NCI-H1092 (cell line): ENCODE measurements around the gene ITPKC.
"Not testable (repeated sequence)": the region's sequence is repeated elsewhere in the genome, so short reads cannot be mapped to it uniquely, and the experiment has no call there.

Experiments used
- DNase-seq: peaks from one replicate; lab custom pipeline; 2025; lab: John Stamatoyannopoulos, UW

ITPKC gene

DNA sequence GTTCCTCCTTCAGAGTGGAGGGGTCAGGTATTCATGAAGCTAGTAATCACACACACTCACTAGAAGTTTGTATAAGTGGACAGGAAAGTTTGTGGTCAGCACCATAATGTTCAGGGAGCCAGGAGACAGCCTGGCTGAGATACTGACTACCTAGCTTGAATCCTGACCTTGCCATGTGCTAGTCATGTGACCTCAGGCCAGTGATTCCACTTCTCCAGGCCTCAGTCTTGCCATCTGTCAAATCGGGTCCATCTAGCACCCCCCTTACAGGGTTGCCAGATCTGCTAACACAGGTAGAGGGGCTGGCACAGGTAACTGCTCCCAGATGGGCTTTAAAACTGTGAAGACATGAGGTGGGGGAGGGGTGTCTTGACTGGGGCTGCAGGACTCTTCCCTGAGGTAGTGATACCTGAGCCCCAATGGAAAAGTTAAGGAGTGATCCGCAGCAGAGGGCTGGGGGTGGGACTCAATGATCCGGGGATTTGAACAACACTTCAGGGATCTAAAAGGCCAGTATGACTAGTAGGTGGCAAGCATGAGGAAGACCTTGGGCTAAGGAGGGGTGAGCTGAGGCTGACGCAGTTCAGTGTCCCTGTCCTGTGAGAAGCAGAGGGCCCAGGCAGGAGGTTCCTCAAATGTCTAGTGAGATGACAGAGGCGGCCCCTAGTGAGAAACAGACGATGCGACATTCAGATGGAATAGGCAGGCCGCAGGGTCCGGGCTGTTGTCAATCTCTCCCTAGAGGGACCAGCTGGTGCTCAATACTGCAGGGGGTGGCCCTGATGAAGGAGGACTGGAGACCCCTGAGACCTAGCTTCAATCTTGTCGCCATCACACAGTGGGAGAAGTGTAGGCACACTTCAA is 24.8 kb downstream of the ITPKC start:
- no peak for DNase-seq

DNA sequence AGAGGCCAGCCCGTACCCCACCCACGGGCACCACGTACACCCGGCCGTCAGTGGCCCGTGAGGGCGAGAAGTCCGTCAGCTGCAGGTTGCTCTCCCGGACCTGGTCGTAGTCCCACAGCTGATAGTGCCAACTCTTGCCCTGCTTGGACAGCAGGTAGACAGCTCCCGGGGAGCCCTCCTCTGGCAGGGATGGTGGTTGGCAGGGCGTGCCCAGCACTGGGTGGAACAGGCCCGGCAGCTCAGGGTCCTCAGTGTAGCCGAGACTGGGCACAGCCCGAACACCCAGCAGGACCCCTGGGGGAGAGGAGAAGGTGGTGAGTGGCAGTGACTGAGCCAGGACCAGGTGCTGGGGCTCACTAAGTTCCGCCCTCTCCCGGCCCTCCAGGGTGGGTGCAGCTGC is 25.6 kb downstream of the ITPKC start:
- DNase-seq = no peak

DNA sequence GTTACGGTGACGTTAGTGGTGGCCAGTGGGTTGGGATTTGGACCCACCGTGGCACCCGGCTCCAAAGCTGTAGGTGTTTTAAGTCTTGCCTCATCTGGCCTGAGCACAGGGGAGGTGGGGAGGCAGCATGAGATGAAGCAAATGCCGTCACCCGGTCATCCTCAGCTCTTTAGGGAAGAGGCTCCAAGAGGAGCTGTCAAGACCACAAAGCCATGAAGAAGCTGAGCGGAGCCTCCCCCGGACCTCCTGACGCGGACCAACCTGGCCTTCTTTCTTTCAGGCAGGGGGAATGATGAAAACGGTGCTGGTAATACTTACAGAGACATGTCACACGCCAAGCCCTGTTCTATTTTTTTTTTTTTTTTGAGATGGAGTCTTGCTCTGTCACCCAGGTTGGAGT is 26.0 kb downstream of the ITPKC start:
- DNase-seq = no peak

DNA sequence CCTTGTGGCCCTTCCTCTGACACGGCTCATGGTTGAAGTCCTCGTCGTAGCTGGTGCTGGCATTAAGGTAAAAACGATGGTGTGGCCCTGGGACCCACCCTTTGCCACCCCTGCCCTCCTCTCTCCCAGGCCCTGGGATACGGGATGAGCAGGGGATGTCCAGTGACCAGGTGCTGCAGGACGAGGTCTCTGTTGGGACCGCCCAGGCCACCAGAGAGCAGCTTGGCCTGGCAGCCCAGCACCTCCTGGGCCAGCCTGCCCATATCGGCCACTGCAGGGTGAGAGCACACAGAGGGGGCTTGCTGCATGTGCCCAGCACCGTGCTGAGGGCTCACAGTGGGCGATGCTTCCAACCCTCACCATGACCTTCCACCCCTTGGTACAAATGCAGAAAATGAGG is 27.0 kb downstream of the ITPKC start:
- DNase-seq = no peak

DNA sequence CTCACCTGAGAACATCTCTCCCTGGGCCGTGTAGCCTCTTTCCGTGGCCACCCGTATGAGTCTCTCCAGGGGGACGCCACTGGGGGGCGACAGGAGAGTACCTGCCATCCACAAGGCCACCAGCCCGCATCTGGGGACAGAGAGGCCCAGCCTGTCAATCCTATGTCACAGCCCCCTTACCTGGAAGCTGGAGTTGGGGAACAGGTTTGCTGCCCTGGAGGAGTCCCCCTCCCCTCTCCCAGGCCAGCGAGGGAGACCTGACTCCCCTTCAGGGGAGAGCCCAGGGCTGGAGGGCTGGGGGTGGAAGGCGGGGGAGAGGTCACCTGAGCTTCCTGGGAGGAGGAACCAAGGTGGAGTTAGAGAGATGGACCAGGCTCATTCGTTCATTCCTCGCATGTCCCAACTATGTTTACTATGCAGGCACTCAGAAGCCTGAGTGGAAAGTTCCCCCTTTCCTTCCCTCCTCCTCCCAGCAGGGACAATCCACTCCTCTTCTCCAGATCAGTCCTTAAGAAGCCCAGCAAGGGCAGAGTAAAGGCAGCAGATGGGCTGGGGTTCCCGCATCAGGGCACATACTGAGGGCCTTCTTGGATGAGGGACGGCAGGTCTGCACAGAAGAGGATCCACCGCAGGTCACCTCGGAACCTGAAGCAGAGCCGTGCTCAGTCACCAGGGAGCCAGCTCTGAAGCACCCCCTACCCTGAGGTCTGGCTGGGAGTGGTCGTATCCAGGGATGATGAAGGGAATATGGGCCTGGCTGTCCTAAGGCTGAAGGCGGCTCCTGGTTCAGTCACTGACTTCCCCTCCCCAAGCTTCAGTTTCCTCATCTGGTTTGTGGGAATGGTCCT is 27.9 kb downstream of the ITPKC start:
- DNase-seq = no peak

DNA sequence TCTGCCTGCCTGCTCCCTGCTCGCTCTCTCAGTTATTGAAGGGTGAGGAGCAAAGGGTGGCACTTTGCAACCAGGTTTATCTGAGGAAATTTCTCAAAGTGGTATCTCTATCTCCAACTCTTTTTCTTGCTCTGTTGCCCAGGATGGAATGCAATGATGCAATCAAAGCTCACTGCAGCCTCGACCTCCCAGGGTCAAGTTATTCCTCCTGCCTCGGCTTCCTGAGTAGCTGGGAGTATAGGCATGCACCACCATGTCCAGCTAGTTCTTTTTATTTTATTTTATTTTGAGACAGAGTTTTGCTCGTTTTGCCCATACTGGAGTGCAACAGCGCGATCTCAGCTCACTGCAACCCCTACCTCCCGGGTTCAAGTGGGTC is 28.5 kb downstream of the ITPKC start:
- DNase-seq = no peak

DNA sequence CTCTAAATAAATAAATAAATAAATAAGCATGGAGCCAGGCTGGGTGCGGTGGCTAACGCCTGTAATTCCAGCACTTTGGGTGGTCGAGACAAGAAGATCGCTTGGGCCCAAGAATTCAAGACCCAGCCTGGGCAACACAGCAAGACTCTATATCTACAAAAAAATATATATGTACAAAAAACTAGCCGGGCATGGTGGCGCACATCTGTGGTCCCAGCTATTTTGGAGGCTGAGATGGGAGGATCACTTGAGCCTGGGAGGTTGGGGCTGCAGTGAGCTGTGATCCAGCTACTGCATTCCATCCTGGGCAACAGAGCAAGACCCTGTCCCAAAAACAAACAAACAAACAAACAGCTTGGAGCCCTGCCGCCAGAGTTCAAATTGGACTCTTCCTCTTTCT is 30.6 kb downstream of the ITPKC start:
- DNase-seq = no peak

DNA sequence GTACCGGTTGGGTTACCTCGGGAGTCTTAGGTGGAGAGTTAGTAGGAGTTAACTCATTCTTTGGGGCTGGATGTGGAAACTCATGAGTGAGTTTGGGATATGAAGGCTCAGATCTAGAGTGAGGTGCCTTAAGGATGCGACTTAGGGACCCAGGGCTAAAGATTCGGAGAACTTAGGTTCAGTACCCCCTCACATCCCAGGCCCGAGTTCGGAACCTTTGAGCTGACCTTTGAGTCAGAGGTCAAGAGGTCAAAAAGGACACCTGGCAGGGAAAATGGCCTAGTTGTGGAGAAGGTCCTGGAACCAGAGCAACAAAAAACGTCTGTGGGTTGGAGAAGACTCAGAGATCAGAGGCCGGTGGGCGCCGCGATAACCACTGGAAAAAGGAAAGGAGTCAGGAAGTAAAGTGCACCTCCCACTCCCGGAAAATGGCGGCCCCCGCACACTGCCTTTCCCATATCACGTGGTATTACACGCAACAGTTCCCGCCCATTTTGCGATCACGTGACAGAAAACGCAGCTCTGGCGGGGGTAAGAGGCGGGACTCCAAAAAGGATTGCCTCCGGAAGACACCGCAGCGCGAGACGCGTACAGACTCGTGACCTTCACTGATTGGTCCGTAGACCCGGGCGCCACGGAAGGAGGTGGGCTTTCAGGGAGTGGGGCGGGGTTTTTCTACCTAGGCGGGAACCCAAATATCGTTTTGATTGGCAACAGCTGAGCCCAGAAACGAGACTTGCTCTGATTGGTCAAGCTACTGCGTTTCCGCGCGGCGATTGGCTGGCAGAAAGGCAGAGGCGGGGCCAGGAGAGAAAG is 33.4 kb downstream of the ITPKC start, which contains the start of gene ACTMAP:
ACTMAP (minus strand) TSS at position 420 of the 816 bp plus-strand sequence. CDS start 674 bp downstream, outside the sequence.
- peak; percentile 99 for DNase-seq

DNA sequence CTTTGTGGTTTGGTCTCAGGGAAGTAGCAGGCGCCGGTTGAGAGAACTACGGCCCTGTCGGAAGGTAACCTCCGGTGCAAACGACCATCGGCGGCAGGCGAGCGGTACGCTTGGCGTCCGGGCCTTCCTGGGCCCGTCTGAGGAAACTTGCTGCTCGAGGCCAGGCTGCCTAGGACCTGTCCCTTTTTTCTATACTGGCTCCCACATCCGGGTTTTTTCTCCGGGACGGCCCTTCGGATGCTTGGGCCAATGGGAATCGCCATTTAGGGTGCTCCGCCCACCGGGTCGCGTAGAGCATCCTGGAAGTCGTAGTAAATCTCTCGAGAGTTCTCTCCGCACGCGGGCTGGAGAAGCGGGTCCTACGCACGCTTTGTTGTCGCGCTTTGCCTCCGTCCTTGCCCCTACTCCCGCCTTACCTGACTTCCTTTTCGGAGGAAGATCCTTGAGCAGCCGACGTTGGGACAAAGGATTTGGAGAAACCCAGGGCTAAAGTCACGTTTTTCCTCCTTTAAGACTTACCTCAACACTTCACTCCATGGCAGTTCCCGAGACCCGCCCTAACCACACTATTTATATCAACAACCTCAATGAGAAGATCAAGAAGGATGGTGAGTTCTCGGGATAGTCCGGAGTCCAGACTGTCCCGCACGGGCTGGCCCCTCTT is 34.1 kb downstream of the ITPKC start, which contains the start of gene SNRPA:
SNRPA (plus strand) TSS at position 330 of the 664 bp plus-strand sequence; CDS start at position 536, 206 bp downstream.
- peak; percentile 93 for DNase-seq

DNA sequence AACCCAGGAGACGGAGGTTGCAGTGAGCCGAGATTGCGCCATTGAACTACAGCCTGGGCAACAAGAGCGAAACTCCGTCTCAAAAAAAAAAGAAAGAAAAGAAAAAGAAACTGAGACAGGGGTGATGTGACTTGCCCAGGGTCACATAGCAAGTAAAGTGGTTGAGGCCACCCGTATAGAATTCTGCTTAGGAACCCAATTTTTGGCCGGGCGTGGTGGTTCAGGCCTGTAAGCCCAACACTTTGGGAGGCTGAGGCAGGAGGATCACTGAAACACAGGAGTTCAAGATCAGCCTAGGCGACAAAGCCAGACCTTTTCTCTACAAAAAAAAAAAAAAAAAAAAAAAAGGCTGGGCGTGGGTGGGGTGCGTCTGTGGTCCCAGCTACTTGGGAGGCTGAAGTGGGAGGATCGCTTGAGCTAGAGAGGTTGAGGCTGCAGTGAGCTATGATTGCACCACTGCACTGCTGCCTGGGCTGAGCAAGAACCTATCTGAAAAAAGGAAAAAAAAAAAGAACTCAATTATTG is 35.4 kb downstream of the ITPKC start:
- no peak for DNase-seq

DNA sequence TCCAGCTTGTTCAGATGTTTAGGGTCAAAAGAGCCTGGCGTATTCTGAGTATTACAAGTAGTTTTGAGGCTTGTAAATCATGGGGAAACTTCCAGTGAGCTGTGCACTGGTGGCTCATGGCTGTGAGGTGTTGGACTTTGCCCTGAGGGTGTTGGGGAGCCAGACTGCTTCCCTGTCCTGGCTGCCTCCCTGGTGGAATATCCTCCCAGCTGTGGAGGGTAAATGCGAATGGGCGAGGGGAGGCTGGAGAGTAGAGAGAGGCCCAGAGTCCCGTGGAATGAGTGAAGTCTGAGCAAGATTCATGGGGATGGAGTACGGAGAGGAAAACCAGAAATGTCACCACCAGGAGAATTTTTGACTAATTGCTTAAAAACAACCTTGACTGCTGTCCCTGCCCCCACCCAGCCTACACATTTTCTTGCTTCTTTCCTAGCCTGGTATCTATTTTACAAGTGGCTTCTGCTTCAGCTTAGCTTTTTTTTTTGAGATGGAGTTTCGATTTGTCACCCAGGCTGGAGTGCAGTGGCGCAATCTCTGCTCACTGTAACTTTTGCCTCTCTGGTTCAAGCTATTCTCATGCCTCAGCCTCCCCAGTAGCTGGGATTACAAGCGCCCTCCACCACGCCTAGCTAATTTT is 37.8 kb downstream of the ITPKC start:
- DNase-seq = no peak

DNA sequence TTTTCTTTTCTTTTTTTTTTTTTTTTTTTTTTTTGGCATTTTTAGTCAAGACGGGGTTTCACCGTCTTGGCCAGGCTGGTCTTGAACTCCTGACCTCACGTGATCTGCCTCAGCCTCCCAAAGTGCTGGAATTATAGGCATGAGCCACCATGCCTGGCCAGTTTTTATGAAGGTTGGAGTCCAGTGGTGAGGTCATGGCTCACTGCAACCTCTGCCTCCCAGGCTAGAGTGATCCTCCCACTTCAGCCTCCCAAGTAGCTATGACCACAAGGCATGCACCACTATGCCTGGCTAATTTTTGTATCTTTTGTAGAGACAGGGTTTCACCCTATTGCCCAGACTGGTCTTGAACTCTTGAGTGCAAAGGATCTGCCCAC is 38.3 kb downstream of the ITPKC start:
- no peak for DNase-seq

DNA sequence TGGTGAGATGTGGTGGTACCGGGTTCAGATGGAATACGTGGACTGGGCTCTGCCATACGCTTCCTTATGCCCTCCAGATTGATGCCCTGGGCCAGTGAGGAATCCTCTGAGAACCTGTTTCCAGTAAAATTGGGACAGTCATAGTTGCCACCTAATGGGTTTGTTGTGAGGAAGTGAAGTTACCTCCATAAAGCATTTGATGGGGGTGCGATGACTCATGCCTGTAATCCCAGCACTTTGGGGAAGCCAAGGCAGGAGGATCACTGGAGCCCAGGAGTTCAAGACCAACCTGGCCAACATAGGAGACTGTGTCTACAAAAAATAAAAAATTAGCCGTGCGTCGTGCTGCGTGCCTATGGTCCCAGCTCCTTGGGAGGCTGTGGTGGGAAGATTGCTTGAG is 38.9 kb downstream of the ITPKC start:
- no peak for DNase-seq

DNA sequence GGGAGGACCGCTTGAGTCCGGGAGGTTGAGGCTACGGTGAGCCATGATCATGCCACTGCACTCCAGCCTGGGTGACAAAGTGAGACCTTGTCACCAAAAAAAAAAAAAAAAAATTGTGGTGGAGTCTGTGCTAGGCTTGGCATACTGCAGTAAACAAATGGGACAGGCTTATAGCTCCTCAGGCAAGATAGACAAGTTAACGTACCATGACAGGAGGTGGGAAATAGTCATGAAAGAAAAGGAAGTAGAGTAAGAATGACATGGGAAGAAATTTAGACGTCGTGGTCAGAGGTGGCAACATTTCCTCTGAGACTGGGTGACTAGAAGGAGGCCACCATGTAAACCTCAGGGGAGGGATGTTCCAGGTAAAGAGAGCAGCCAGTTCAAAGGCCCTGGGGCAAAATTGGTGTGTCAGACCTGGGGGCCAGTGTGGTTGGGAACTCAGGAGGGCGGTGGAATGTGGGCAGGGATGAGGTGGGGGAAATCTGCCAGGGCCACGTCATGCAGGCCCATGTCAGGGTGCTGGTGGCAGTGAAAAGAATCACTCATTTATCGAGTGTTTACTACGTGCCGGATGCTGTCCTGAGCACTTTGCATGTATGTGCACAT is 39.7 kb downstream of the ITPKC start:
- DNase-seq = no peak

DNA sequence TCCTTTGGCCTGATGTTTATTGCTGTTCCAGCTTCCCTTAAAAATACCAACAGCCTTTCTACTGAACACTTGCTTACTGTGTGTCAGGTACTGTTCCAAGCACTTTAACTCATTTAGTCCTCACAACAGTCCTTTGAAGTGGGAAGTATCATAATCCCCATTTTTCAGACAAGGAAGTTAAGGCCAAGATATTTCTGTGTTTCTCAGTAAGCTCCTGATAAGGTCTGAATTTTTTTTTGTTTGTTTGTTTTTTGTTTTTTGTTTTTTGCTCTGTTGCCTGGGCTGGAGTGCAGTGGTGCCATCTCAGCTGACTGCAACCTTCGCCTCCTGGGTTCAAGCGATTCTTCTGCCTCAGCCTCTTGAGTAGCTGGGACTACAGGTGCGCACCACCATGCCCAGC is 41.6 kb downstream of the ITPKC start:
- DNase-seq = no peak

DNA sequence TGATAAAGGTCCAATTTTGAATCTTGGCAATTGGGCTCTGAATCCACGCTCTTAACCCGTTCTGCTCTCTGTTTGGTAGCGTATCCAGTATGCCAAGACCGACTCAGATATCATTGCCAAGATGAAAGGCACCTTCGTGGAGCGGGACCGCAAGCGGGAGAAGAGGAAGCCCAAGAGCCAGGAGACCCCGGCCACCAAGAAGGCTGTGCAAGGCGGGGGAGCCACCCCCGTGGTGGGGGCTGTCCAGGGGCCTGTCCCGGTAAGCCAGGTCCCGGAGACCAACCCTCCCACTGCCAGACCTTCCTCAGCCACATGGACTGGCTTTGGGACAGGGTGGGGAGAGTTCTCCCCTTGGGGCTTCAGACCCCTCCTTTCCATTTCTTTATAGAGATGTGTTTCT is 42.4 kb downstream of the ITPKC start:
- DNase-seq = no peak

DNA sequence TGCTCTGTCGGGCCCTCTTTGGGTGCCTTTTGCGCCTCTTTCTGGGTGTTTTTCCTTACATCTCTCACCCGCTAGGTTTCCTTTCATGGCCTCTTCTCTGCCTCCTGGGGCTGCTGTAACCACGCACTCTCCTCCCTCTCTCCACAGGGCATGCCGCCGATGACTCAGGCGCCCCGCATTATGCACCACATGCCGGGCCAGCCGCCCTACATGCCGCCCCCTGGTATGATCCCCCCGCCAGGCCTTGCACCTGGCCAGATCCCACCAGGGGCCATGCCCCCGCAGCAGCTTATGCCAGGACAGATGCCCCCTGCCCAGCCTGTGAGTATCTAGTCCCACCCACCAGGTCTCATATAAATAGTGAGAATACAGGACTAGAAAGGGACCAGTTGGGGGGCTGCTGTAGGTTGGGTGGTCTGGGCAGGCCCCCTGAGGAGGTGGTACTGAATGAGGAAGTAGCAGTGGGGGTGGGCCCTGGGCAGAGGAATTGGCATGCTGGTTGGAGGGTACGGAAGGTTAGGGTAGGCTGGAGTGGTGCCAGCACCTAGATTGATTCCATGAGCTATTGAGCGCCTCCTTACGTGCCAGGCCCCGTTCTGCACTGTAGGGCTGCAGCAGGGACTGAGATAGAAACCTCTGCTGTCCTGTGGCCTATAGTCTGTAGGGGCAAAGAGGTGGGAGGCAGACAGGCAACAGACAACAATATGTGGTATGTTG is 46.0 kb downstream of the ITPKC start:
- DNase-seq = no peak

DNA sequence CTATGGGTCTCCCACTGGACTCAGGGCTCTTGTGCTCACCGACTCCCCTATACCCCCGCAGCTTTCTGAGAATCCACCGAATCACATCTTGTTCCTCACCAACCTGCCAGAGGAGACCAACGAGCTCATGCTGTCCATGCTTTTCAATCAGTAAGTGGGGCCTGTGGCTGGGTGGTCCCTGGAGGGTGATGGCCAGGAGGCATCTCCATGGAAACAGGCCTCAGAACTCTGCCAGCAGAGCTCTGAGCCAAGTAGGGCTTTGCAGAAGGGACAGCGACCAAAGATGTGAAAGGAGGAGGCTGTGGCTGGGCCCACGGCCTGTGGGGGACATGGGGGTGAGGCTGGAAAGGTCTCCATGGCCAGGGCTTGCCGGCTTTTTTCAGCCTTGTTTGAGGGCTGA is 46.6 kb downstream of the ITPKC start:
- DNase-seq = no peak

DNA sequence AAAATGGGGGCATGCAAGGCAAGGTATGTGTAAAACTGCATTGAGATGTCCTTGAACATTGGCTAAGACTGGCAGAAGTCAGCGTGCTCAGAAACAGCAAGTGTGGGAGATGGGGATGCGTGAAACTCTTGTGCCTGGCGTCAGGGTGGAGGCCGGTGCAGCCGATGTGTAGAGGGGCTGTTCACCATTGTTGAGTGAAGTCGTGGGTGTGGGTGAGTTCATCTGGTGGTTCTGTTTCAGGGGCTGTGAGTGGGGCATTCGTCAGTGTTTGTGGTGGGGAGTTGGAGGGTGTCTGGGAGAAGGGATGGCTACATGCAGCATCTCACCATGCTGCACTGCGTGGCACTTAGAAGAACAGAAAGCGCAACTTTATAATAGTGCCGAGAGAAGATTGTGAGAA is 47.1 kb downstream of the ITPKC start:
- no peak for DNase-seq

DNA sequence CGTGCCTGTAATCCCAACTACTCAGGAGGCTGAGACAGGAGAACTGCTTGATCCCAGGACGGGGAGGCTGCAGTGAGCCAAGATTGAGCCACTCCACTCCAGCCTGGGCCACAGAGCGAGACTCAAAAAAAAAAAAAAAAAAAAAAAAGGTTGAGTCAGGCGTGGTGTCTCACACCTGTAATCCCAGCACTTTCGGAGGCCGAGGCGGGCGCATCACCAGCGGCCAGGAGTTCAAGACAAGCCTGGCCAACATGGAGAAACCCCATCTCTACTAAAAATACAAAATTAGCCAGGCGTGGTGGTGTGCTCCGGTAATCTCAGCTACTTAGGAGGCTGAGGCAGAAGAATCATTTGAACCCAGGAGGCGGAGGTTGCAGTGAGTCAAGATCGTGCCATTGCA is 49.5 kb downstream of the ITPKC start:
- DNase-seq = not testable (repeated sequence)
